SK-N-SH (cell line): ENCODE data around the gene FAM240A.

ENCODE experiments used
- CHD2 ChIP-seq: fragments of 150-350 bp; IDR thresholded peaks from 2 replicates; pipeline ENCODE4 v1.6.1; 2018; ENCODE audit warnings: low read length; ENCODE audit not compliant: partially characterized antibody
- CTCF ChIP-seq: fragments of 200-600 bp; sonication (generic); IDR thresholded peaks from 2 replicates; pipeline ENCODE4 v1.6.1; 2017; ENCODE audit warnings: antibody characterized with exemption, mild to moderate bottlenecking, moderate library complexity
- MXI1 ChIP-seq: IDR thresholded peaks from 2 replicates; pipeline ENCODE4 v1.6.1; 2012; ENCODE audit warnings: mild to moderate bottlenecking, low read depth, low read length, improper control_type of control experiment
- SIN3A ChIP-seq: IDR thresholded peaks from 2 replicates; pipeline ENCODE4 v1.6.1; 2012; ENCODE audit warnings: low read depth, mild to moderate bottlenecking, low read length, moderate library complexity, borderline replicate concordance
- TAF1 ChIP-seq: IDR thresholded peaks from 2 replicates; pipeline ENCODE4 v1.6.1; 2012; ENCODE audit warnings: low read depth, mild to moderate bottlenecking, low read length, moderate library complexity, borderline replicate concordance
- TCF12 ChIP-seq: IDR thresholded peaks from 2 replicates; pipeline ENCODE4 v1.4.0; 2012

DNA sequence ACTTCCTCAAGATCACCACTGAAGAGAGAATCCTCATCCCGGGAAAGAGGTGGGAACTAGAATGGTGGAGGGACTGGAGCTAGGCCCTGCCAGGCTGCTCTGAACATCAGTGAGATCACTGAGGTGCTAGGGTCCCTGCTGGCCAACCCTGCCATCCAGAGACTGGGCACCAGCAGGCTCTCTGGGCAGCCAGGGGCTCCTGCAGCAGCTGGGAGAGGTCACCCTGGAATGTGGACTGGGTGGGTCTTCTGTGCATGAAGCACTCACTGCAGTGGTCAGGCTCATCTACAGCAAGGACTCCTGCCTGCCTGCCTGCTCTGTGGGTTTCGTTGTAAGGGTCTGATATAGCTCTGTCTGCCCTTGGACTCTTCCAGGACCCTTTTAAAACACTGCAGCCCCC is 56.3 kb downstream of the FAM240A start:
- no peak for TF ChIP-seq CTCF
- no peak for TF ChIP-seq MXI1
- TF ChIP-seq SIN3A, result no peak
- no peak for TF ChIP-seq CHD2
- TF ChIP-seq TAF1, result no peak
- no peak for TF ChIP-seq TCF12
